ENCODE results near the gene SULT1A4.
"Not testable (repeated sequence)": the region's sequence is repeated elsewhere in the genome, so short reads cannot be mapped to it uniquely, and the experiment has no call there.

DNA sequence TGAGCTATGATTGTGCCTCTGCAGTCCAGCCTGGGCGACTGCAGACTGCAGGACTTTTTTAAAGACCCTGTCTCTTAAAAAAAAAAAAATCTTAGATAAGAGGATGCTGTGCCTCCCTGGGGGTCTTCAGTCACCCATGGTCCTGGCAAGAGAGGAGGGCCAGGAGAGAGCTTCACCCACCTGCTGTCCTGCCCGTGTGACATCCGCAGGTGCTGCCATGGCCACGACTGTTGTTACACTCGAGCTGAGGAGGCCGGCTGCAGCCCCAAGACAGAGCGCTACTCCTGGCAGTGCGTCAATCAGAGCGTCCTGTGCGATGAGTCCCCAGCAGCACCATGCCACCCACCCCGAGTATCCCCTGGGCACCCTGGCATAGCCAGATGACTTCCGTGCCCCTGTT, 22.6 kb downstream of the SULT1A4 start:
- TF ChIP-seq, protein P1, sequence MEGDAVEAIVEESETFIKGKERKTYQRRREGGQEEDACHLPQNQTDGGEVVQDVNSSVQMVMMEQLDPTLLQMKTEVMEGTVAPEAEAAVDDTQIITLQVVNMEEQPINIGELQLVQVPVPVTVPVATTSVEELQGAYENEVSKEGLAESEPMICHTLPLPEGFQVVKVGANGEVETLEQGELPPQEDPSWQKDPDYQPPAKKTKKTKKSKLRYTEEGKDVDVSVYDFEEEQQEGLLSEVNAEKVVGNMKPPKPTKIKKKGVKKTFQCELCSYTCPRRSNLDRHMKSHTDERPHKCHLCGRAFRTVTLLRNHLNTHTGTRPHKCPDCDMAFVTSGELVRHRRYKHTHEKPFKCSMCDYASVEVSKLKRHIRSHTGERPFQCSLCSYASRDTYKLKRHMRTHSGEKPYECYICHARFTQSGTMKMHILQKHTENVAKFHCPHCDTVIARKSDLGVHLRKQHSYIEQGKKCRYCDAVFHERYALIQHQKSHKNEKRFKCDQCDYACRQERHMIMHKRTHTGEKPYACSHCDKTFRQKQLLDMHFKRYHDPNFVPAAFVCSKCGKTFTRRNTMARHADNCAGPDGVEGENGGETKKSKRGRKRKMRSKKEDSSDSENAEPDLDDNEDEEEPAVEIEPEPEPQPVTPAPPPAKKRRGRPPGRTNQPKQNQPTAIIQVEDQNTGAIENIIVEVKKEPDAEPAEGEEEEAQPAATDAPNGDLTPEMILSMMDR (IDR thresholded peaks at IDR 0.05; ENCODE audit: low read length), result not testable (repeated sequence)
- TF ChIP-seq EZH2 (optimal IDR thresholded peaks at IDR 0.05; ENCODE audit: low read depth, low read length), result not testable (repeated sequence)
